T-helper 2 cell treated with Interferon-gamma antibody and Interleukin-4, amounts not matched to agents 5 μg/mL and 100 μg/mL, for 36 hours (primary cell): ENCODE data around the gene SEPTIN5.
A peak's percentile ranks its signal among the peaks of the same experiment; 100 is the strongest.

ENCODE experiments used
- DNase-seq: peaks from one replicate; pipeline ENCODE4 v3.0.0; 2021; ENCODE audit warnings: low spot score
- H3K27ac Mint-ChIP-seq: one replicate; pipeline ENCODE4 v1.8.0; 2021; ENCODE audit warnings: mild to moderate bottlenecking, mixed read lengths
- H3K27me3 Mint-ChIP-seq: one replicate; pipeline ENCODE4 v1.8.0; 2021; ENCODE audit warnings: low read depth, mixed read lengths
- H3K36me3 Mint-ChIP-seq: one replicate; pipeline ENCODE4 v1.8.0; 2021; ENCODE audit warnings: low read depth, mixed read lengths
- H3K4me1 Mint-ChIP-seq: one replicate; pipeline ENCODE4 v1.8.0; 2021; ENCODE audit warnings: low read depth, mixed read lengths
- H3K4me3 Mint-ChIP-seq: one replicate; pipeline ENCODE4 v1.8.0; 2022; ENCODE audit warnings: mild to moderate bottlenecking, moderate library complexity, mixed read lengths
- H3K9me3 Mint-ChIP-seq: one replicate; pipeline ENCODE4 v1.8.0; 2021; ENCODE audit warnings: mixed read lengths

Gene SEPTIN5

DNA sequence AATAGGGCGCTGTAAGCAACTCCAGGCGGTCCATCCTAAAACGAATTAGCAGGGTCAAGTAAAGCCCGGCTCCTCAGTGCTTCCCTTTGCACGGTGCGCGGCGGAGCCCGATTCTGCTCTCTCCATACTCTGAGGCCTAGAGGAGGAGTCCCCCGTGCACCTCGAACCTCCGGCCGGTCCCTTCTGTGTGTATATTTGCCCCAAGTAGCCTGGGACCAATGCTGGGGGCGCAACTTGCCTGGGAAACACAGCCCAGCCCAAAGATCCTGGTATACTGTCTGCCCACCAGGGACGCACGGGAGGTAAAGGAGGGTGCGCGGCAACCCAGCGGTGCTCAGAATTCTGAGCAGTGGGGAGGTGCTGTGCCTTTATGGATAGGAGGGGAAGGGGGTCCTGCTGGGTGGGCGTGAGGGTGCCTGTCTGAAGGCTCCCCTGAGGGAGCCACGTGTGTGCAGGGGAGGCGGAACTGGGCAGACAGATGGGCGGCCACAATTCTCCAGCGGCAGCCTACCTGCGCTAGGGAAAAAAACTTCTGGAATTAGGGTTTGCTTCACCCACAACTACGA, 41.5 kb downstream of the SEPTIN5 start:
- H3K9me3 Mint-ChIP-seq = no peaks in the 10 kb centered on the region
- H3K36me3 Mint-ChIP-seq = peaks cover 2% of the 10 kb centered on the region
- H3K27ac Mint-ChIP-seq = no peak overlapping the region
- peaks cover 61% of the 10 kb centered on the region for H3K27me3 Mint-ChIP-seq
- peak overlapping the region; percentile 24 for H3K4me3 Mint-ChIP-seq
- DNase-seq = no peak
- H3K4me1 Mint-ChIP-seq = peaks cover 18% of the 10 kb centered on the region

DNA sequence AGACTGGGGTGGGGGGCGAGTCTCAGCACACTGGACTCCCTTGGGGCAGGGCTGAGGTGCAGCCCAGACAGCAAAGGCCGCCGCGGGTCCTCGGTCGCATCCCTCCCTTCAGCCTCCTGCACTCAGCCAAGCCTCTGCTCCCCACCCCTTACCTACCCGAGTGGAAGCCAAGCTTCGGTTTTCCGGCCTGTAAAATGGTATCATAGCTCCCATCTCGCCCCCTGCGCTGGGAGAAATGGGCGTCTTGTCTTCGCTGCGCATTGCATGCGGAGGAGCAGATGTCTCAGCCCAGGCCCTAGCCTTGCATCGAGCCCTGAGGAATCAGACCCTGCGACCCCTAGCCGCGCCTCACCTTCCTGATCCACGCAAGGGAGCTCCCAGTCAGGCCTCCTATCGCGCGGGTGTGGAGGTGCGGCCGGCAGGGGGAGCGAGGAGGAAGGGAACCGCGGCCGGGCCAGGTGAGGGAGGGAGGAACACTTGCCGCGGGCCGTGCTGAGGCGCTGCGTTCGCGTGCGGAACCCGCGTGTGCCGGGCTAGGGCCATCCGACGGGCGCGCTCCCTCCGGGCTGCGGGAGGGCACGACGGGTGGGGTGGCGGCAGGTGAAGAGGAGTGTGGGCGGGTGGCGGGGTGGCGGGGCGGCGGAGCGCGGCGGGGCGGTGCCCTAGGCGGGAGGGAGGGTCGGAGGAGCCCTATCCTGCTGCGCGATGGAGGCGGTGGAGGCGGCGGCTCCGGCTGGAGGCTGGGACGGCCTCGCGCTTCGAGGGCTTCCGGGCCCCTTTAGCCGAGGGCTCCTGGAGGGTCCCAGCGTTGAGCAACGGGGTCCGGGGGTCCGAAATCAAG, 42.2 kb downstream of the SEPTIN5 start:
- H3K27ac Mint-ChIP-seq = no peak overlapping the region
- peaks cover 62% of the 10 kb centered on the region for H3K27me3 Mint-ChIP-seq
- H3K9me3 Mint-ChIP-seq = no peaks in the 10 kb centered on the region
- H3K4me3 Mint-ChIP-seq = peak overlapping the region; percentile 32
- peak; percentile 42 for DNase-seq
- peaks cover 2% of the 10 kb centered on the region for H3K36me3 Mint-ChIP-seq
- peaks cover 18% of the 10 kb centered on the region for H3K4me1 Mint-ChIP-seq

DNA sequence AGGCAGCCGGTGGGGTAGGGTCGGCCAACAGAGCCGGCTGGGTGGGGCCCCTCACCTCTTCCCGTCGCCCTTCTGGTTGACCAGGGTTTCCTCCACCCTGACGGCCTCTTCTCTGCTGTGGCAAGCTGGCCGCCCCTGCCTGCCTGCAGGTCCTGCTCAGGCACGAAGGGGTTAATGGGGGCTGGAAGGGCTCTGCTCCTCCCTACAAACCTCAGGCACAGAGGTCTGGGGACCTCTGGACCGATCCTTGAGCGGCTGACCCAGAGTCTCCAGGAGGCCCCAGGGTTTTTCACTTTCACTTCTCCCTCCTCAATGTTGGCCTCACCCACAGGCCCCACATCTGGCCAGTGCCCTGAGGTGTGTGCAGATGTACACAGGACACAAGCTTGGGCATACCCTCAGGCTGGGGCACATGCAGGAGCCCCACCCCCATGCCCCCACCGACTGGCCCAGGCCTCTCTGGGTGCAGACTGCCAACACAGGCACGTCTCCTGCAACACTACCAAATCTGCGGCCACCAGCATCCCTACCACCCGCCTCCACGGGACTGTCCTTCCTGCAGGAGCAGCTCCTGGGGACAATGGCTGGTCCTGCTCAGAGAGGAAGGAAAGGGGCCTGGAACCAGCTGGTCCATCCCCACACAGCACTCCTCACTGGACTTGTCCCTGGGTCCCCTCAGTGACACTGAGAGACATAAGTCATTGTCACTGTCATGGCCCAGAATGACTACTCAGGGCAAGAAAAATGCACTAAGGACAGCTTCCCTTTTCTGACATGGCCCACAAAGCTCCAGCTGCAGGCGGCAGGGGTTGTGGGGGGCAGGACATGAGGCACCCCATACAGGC, 43.1 kb downstream of the SEPTIN5 start:
- DNase-seq = no peak
- Mint-ChIP-seq H3K27me3 (peaks cover 68% of the 10 kb centered on the region), H3K27ac (no peak overlapping the region), H3K9me3 (no peaks in the 10 kb centered on the region), H3K4me3 (peak overlapping the region; percentile 73), H3K4me1 (peaks cover 20% of the 10 kb centered on the region), H3K36me3 (peaks cover 2% of the 10 kb centered on the region)

DNA sequence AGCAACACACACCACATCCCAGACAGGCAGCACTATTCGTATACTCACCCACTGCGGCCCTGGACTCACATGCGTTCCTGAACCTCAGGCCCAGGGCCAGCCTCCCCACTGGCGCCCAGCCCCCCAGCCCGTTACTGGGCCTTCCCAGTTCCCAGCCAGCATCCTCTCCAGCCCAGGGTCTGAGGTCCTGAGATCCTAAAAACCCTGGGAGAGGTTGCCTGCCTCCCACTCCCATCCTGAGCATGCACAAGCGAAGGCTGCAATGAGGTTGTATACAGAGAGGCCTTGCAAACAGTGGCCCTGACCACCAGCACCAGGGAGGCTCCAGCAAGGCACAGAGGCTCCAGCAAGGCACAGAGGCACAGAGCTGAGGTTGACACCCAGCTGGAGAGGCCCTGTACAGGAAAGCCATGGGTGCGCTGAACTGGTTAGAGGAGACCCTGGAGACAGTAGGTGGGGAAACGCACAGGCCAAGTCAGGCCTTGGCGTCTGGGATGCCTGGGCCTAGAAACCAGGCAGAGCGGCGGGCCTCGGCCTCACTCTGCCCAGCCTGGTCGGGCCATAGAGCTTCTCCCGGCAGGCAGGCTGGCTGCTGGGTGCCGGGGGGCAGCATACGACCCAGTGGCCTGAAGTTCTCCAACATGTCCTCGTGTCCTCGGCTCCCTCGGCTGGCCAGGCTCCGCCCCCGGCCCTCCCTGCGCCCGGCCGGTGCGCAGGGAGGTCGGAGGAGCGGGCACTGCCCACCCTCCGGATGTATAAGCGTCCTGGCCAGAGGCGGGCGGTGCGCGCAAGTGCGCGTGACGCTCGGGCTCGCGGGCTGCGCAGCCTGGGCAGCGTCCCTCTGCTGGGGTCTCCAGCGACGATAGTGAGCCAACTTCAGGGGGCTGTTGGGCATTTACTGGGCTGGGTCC, 43.9 kb downstream of the SEPTIN5 start:
- DNase-seq = no peak
- H3K36me3 Mint-ChIP-seq = peaks cover 2% of the 10 kb centered on the region
- H3K27ac Mint-ChIP-seq = no peak overlapping the region
- peak overlapping the region; percentile 73 for H3K4me3 Mint-ChIP-seq
- peaks cover 20% of the 10 kb centered on the region for H3K4me1 Mint-ChIP-seq
- no peaks in the 10 kb centered on the region for H3K9me3 Mint-ChIP-seq
- peaks cover 66% of the 10 kb centered on the region for H3K27me3 Mint-ChIP-seq

DNA sequence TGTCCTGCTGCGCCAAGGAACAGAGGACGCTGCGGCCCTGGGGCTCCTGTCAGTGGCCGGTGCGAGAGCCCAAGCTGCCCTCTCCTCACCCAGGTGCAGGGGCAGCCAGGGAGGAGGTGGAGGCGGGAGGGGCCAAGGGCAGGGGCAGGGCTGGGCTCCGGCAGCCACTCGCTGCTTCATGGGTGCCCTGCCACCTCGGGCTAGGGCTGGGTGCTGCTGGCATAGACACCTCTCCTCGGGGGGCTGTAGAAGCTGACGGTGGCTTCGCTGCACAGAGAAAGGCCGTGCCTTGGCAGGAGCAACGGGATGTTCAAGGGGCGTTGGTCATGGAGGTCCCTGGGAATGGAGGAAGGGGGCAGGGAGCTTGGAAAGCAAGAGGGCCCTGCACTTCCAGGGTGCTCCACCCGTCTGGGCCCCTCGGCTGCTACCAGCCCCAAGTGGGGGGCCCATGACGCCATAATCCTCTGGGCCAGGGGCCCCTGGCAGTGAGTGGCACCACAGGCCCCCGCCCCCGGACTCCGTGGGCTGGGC, 44.7 kb downstream of the SEPTIN5 start:
- Mint-ChIP-seq H3K9me3 (no peaks in the 10 kb centered on the region), H3K27me3 (peaks cover 68% of the 10 kb centered on the region), H3K36me3 (peaks cover 2% of the 10 kb centered on the region), H3K4me3 (no peak overlapping the region), H3K27ac (no peak overlapping the region), H3K4me1 (peaks cover 20% of the 10 kb centered on the region)
- no peak for DNase-seq

DNA sequence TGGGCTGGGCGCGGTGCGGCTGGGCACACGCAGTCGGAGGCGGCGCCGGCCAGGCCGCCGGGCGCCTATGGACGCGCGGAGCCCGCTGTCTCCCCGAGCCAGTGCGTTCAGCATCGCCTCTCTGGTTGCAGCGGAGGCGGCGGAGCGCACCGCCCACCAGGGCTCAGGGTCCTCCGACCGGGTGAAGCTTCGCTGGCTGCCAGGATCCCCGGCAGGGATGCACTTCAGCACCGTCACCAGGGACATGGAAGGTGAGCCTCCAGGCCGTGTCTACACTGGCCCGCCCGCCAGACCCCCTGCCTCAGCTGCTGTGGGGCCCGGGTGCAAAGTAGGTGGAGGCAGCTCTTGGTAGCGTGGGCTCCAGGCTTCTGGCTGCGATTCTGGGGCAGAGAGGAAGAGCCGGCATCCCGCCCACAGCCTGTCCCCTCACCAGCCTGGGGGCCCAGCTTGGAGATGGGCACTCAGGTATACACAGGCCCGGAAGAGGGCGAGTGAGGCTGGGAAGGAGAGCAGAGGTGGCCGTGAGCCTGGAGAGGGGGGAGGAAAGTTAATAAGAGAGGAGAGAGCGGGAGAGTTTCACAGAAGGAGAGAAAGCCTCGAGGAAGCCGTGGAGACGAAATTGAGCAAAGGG, 45.2 kb downstream of the SEPTIN5 start:
- Mint-ChIP-seq H3K36me3 (peaks cover 2% of the 10 kb centered on the region), H3K27ac (peak overlapping the region; percentile 53), H3K9me3 (no peaks in the 10 kb centered on the region), H3K4me1 (peaks cover 20% of the 10 kb centered on the region), H3K4me3 (peak overlapping the region; percentile 79), H3K27me3 (peaks cover 67% of the 10 kb centered on the region)
- DNase-seq = no peak

DNA sequence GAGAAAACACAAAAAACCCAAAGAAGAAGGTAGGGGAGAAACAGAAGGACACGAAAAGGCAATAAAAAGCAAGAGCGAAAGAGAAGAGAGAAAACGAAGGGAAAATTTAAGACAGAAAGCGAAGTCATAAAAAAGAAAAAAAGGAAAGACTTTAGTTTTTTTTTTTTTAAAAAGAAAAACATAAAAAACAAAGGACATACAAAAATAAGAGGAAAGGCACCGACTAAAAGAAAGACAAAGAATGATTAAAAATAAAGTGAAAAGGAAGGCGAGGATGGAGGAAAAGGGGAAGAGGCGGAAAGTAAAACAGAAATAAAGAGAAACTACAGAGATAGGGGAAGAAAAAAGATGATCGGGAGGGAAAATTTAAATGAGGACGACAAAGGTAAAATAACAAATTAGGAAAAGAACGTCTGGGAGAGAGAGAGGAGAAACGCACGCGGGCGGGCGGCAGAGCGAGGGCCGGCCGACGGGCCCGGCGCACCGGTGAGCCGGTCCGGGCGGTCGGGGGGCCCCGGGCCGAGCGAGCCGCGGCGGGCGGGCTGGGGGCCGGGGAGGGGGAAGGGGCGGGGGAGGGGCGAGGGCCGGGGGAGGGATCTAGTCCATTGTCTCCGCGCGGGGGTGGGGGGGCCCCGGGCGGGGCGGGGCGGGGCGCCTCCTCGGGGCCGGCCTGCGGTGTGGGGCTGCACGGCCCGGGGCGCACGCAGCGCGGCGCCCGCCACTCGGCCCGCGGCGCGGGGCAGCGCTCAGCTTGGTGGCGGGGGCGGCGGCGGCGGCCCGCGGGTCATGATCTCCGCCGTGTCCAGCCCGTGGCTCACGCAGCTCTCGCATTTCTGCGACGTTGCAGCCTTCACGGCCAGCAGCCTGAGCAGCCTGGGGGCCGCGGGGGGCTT, 46.0 kb downstream of the SEPTIN5 start, which contains the start of gene TBX1:
TSS of gene TBX1 (plus strand) at position 721 of the 893 bp plus-strand sequence. CDS start at position 787, 66 bp downstream.
- Mint-ChIP-seq H3K4me1 (peaks cover 20% of the 10 kb centered on the region), H3K4me3 (peak within 1 kb of the TSS; percentile 79), H3K36me3 (peaks cover 2% of the 10 kb centered on the region), H3K27me3 (peaks cover 67% of the 10 kb centered on the region), H3K27ac (peak within 1 kb of the TSS; percentile 53), H3K9me3 (no peaks in the 10 kb centered on the region)
- no peak for DNase-seq

DNA sequence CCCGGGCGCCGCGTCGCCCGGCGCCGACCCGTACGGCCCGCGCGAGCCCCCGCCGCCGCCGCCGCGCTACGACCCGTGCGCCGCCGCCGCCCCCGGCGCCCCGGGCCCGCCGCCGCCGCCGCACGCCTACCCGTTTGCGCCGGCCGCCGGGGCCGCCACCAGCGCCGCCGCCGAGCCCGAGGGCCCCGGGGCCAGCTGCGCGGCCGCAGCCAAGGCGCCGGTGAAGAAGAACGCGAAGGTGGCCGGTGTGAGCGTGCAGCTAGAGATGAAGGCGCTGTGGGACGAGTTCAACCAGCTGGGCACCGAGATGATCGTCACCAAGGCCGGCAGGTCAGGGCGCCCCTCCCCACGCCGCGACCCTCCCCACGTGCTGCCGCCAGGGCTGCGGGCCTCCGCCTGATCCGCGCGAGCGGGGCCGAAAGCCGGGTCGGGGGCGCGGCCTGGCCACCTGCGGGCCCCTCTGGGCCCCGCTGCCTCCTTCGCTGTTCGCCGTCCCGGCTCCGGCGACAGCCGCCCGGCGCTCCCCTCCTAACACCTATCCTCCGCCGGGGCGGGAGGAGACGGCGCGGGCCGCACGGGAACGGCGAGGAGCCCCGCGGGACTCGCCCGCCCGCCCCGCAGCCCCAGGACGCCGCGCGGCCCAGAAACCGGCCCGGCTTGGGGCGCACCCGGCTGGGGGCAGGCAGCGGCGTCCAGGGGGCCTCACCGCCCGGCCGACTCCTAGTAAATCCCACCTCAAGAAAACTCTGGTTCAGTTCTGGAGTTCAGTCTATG, 46.8 kb downstream of the SEPTIN5 start:
- Mint-ChIP-seq H3K9me3 (no peaks in the 10 kb centered on the region), H3K27me3 (peaks cover 63% of the 10 kb centered on the region), H3K36me3 (peaks cover 2% of the 10 kb centered on the region), H3K4me3 (no peak overlapping the region), H3K4me1 (peaks cover 21% of the 10 kb centered on the region), H3K27ac (peak overlapping the region; percentile 45)
- no peak for DNase-seq

DNA sequence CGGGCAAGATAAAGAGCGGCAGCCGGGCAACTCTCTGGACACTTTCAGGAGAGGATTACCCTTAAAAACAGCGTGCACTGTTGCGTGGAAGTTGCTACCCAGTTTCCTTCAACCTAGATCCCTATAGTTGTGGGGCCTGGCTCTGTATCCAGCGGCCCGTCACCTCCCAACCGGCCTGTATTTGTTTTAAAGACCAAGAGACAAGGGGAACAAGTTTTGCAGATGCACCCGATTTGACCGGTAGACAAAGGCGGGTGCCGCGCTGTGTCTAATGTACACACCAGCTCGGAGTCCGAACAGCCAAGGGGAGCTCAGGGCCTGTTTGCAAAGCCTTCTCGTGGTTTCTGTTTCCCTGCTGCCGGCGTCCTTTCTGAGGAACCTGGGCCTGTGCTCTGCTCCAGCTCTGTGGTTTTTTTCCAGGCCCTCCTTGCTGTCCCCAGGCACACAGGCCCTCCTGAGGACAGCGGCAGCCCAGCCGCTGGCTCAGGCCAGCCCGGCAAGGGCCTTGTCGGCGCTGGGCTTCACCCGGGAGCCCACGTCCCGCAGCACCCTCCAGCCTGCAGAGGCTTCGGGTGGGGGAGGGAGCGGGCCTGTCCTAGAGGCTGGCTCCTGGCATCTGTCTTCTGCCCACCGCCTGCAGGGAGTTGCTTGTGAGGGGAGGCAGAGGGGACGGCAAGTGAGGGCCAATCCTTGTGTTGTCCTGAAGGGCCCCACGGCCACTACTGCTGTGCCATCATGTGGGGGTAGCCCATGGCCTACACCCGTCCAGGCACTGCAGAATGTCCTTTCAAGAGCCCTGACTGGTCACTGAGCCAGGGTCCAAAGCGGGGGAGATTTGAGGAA, 47.6 kb downstream of the SEPTIN5 start:
- Mint-ChIP-seq H3K4me1 (peaks cover 18% of the 10 kb centered on the region), H3K9me3 (no peaks in the 10 kb centered on the region), H3K27me3 (peaks cover 58% of the 10 kb centered on the region), H3K4me3 (no peak overlapping the region), H3K27ac (peak overlapping the region; percentile 45), H3K36me3 (peaks cover 2% of the 10 kb centered on the region)
- no peak for DNase-seq

DNA sequence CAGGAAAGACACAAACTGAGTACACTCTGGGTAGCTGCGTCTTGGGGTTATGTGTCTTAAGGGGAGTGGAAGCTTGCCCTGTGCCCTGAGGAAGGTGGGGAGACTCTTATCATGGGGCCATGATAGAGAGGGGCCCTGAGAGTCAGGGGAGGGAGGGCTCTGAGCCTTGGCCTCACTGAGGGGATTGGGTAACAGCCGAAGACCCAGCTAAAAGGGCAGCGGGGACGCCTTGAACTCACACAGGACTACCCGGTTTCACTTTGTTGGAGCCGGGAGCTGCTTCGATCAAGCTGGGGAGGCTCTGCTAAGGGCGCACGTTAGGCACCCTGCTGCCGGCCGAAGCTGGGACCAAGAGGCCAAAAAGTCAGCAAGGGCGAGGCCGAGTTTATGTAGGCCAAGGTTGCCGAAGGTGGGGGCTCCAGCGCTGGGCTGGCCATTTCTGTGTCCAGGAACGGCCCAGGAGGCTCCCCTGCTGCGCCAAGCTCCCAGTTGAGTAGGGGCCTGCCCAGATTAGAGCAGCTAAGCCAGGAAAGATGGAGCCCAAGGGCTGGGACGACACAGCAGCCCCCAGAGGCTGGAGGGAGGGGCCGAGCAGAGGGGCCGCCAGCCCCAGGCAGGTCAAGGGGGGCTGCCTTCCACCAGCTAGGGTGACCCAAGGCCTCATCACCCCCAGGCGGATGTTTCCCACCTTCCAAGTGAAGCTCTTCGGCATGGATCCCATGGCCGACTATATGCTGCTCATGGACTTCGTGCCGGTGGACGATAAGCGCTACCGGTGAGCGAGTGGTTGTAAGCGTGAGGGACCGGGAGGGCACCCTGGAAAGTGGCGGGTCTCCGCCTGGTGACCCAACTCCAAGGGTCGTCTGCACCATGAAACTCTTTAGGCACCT, 48.5 kb downstream of the SEPTIN5 start:
- Mint-ChIP-seq H3K9me3 (no peaks in the 10 kb centered on the region), H3K4me3 (no peak overlapping the region), H3K36me3 (peaks cover 2% of the 10 kb centered on the region), H3K4me1 (peaks cover 15% of the 10 kb centered on the region), H3K27me3 (peaks cover 59% of the 10 kb centered on the region), H3K27ac (no peak overlapping the region)
- no peak for DNase-seq
